Measurements from ENCODE around the gene PDK3. TPM values are rescaled to one million over a fixed set of nuclear protein-coding genes. Genes with fewer than 3 reads are reported as not detected.

Gene PDK3
- 4.1 and 5.5 TPM in 2 replicates for total RNA-seq

DNA sequence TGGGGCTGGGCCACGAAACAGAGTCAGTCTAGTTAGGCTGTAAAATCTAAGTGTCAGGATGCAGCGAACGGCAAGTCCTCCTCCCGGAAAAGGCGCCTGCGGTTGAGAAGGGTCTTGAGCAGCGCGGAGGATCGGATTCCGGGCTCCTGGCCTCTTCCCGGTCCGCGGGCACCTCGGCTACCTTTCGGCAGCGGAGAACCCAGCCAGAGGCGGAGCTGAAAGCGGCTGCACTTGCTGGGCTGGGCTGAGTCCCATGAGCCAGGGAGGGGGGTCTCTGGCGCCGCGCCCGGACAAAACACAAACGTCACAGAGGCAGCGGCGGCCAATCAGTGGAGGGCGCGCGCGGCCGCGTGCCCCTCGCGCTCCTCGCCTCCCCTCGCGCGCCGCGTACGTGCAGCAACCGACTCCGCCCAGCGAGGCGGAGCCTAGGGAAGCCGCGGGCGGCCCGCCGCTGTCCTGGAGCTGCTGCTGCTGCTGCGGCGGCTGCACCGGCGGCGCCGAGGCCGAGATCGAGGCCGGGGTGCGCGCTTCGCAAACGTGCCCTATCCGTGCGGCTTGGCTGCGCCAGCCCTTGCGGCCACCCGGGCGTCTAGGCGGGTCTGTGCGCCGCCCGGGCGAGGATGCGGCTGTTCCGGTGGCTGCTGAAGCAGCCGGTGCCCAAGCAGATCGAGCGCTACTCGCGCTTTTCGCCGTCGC is at the start of gene PDK3:
Gene PDK3, plus strand, starts transcription at position 451 of the 696 bp plus-strand sequence. Its CDS starts 170 bp downstream, at position 621.

Other genes with a start within 250 kb of the PDK3 start
- not detected in 2 replicates for gene SUPT20HL2, start 151.2 kb upstream of the PDK3 start, total RNA-seq
- not detected in 2 replicates for gene SUPT20HL1, start 104.6 kb upstream of the PDK3 start, total RNA-seq
- 0.09 and 1.1 TPM in 2 replicates for gene PCYT1B, start 182.1 kb downstream of the PDK3 start, total RNA-seq
- gene POLA1, start 228.6 kb downstream of the PDK3 start, total RNA-seq: 2.0 and 2.9 TPM in 2 replicates

All from pericardium fibroblast (primary cell).